Measurements from ENCODE around the gene BRCA1.

DNA sequence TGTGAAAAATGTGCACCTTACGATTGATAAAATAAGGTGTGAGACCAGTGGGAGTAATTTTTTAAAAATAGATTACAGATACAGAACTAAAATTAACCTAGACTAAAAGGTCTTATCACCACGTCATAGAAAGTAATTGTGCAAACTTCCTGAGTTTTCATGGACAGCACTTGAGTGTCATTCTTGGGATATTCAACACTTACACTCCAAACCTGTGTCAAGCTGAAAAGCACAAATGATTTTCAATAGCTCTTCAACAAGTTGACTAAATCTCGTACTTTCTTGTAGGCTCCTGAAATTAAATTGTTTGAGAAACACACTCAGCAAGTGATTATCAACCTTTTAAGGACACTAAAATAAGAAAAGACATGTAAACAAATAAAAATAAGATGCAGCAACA lies 20.5 kb downstream of the BRCA1 start:
- no peak for TF ChIP-seq POLR2A (IDR thresholded peaks at IDR 0.05)
- TF ChIP-seq, protein P1, sequence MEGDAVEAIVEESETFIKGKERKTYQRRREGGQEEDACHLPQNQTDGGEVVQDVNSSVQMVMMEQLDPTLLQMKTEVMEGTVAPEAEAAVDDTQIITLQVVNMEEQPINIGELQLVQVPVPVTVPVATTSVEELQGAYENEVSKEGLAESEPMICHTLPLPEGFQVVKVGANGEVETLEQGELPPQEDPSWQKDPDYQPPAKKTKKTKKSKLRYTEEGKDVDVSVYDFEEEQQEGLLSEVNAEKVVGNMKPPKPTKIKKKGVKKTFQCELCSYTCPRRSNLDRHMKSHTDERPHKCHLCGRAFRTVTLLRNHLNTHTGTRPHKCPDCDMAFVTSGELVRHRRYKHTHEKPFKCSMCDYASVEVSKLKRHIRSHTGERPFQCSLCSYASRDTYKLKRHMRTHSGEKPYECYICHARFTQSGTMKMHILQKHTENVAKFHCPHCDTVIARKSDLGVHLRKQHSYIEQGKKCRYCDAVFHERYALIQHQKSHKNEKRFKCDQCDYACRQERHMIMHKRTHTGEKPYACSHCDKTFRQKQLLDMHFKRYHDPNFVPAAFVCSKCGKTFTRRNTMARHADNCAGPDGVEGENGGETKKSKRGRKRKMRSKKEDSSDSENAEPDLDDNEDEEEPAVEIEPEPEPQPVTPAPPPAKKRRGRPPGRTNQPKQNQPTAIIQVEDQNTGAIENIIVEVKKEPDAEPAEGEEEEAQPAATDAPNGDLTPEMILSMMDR (IDR thresholded peaks at IDR 0.05), result no peak

Data from lower leg skin (tissue), 3 donors.